Endothelial cell of hepatic sinusoid (primary cell): ENCODE results near the gene AKR1E2.

Experiments
- in situ Hi-C: cut with HindIII; loops from 2 replicates; pipeline ENCODE4 v1.10.0; 2017; ENCODE audit warnings: low sequenced_read_pairs

The AKR1E2 gene

DNA sequence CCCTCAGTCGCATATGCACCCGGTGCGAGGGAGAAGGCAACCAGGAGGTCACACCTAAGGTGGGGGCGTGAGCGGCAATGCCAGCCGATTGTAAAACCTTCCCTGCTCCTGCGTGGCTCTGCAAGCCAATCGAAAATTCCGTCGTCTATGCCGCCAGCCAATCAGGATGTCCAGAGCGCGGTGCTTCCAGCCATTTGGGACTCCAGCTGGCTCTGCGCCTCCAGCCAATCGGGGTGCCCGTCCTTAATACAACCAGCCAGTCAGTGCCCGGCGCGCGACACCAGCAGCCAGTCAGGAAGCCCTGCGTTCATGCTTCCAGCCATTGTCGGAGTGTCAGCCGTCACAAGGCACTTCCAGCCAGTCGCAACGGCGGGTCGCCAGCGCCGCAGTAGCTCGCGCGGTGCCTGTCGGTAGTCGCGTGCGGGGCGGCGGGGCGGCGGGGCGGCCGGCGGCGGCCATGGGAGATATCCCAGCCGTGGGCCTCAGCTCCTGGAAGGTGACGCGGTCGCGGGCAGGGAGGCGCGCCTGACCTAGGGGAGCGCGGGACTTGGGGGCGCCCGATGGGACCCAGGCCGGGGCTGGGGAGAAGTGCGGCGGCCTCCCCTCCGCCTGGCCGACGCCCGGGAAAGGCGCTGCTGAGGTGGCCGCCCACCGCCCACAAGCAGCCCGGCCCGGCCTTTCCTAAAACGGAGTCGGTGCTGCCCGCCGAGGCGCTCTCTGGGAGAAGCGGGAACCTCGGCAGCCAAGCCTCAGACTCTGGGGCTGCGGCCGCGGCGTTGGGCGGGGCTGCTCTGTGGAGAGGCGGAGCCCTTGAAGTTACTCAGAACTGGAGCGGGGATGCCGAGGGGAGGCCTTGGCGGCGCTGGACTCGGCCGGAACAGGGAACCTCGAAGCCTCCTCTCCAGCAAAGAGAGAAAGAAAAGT, at the start of gene AKR1E2:
TSS of gene AKR1E2 (plus strand) at position 340 of the 924 bp plus-strand sequence. CDS start at position 458, 118 bp downstream.
- in situ Hi-C loops, result no loop called here

DNA sequence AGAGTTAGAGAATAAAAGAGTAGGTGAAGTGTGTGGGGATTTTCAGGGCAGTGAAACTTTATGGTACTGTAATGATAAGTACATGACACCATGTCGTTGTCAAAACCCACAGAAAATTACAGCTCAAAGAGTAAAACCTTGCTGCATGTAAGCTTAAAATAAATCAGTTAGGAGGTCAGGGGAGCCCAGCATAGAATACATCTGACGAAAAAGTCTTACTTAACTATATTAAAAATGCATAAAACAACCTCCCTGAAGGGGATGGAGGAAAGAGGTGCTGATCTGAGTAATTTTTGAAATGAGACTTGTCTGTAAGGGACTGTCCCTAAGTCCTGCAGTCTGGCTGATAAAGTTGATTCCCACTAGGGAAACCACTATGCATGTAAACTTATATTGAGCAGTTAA, 49.8 kb upstream of the AKR1E2 start:
- in situ Hi-C loops, result no loop called here

DNA sequence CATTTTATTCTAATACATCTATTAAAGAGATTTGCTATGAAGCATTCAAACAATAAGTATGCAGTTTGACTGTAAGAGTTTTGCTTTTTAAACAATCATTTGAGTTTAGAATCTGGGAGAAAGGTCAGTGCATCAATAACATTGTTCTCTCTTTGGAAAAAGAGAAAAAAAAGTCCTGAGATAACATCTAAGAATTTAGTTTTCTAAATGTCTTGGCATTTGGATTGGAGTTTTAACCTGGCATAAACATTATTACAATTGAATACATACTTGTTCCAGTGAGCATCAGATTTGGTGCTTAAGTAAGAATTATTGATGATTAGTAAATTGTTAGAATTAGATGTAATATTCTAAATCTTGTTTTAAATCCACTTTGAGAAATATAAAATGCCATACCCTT, 47.2 kb upstream of the AKR1E2 start:
- in situ Hi-C loops, result no loop called here

DNA sequence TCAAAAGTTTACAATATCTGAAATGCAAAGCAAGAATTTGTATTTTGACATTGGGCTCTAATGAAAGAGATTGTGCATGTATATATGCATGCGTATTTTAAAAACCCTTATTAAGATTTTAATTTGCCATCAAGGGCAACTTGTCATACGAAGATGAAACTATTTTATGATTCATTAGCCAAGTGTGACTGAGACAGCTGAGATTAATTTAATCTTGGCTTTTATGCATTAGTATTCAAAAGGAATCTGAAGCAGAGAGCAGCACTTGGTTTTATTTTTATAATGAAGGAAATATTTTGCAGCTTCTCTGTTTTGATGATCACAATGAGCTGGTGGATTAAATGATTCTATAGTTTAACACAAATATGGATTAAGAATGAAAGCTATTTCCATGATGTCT, 45.9 kb upstream of the AKR1E2 start:
- in situ Hi-C loops, result no loop called here

DNA sequence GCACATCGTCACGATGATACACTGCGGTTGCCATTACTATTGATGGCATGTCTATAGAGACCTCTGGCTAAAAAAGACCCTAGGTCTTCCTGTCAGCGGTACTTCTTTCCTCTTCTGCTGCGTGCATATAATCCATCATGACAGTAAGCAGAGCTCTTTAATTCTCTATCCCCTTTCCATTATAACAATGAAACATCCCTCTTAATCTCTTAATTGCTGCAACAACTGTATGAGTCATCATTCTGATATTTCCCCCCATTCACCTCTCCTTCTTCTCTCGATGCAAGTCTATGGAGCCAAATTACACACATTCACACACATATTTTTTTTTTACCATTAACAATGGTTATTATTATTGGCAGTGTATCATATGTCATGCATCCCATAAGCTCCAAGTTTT, 45.2 kb upstream of the AKR1E2 start:
- in situ Hi-C loops, result no loop called here

DNA sequence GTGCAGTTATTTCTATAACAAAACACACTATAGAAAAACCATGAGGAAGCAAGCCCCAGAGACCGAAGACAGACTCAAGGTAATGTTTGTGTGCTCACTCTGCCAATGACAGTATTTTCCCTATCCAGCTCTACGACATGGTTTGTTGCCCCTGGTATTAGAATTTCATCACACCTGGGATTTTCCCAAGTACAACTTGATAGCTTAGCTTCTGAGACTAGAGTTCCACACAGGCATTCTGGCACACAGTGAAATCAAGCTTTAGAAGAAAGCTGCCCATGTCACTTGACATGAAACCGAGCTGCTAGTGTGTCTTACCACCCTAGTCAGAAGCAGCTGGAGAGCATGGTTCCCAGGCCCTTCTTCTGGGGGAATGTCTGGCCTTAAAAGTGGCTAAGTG, 44.1 kb upstream of the AKR1E2 start:
- in situ Hi-C loops, result no loop called here

DNA sequence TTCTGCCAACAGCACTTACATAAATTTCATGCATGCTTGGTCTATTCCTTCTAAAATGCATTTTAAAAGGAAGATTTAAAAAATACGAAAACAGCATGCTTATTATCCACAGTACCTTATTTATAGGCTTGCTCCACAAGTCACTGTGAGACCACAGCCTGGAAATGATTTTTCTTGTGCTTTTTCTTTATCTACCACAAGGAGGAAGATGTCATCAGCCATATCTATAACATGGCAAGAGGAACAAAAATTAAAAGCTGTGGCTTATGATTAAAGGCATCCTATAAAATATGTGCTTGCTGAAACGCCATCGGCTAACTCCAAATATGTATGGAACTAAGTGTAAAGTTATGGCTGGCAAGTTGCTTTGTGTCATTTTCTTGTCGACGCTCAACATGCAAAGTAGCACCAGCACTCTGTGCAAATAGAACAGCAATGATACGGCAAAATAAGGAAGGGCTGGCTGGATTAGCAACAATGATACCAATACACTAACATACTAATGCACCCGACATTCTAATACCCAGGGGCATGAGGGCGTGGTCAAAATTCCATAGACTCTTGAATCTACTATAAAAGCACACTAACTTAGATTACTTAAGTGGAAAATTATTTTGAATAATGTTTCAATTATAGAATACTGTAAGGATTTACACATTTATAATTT, 41.2 kb upstream of the AKR1E2 start:
- in situ Hi-C loops, result no loop called here

DNA sequence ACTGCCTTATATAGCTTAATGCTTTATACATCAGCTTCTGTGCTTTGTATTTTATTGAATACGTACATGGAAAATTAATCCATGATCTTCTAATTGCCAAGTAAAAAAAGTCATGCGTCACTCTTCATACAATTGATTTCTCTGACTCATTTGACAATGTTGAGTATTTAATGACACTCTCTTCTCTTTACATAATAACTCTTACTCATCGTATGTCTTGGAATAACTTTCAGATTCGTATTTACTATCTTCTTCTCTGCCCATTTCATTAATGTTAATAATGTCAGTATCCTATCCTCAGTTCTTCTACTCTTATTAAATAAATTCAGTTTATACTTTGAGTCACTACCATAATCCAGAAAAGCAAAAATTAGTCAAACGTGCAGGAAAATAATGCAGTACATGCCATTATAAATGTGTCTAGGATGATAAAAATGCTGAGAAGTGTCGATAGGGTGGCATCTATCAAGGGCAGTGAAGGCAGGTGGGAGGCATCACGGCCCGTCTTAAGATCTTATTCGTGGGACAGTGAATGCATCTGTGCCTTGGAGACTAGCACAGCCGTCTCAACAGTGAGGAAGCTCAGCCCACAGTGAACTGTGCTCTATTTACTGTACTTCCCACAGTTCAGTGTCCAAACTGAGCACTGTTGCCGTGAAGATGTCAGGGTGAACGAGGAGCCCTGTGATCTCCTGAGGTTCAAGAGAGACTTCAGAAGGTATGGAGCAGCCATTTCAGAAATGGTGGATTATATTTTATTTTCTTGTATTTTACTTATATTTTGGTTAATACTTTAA, 39.8 kb upstream of the AKR1E2 start:
- in situ Hi-C loops, result no loop called here

DNA sequence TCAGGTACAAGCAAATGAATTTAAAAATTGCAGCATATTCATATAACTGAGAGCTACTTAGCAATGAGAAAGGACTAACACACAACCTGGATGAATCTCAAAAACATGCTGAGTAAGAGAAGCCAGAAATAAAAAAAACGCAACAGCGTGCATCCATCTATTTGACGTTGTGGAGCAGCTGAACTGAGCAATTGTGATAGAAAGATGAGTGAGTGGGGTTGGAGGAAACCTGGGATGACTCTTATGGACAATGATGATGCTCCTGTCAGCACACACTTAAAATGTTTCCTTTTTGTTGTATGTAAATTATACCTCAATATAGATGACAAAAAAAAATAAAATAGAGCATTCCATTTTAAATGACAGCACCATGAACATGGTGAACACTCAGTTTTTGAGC, 36.0 kb upstream of the AKR1E2 start:
- in situ Hi-C loops, result no loop called here

DNA sequence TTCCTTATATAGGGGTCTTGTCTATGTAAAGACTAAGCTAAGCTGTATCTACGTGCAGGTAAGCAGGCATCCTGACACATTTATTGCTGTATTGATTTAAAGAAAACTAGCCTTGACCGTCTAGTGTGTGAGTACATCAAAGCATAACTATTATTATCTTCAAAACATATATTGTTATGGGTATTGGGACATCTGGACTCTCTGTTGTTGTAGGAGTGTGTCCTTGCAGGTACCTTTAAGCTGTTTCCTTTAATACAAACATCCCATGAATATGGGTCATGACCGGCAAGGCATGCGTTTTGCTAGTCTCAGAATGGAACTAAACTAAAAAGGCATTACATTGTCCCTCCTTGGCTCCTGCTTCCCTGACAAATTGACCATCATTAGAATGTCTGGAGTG, 35.1 kb upstream of the AKR1E2 start:
- in situ Hi-C loops, result no loop called here

DNA sequence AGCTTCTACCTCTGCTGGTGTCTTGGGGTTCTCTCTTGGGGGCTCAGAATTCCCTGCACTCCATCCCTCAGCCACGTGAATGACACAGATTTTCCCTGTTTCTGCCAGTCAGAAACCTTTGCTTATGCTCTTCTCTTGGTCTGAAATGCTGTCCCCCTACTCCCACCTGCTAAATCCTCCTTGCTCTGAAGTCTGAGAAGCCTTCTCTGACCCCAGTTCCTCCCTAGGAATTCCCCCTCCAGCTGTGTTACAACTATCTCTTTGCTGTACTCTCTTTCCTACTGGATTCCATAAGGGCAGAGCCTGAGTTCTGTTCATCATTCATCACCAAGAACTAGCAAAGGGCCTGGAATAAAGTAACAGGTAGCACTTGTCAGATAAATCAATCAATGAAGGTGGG, 33.6 kb upstream of the AKR1E2 start:
- in situ Hi-C loops, result no loop called here

DNA sequence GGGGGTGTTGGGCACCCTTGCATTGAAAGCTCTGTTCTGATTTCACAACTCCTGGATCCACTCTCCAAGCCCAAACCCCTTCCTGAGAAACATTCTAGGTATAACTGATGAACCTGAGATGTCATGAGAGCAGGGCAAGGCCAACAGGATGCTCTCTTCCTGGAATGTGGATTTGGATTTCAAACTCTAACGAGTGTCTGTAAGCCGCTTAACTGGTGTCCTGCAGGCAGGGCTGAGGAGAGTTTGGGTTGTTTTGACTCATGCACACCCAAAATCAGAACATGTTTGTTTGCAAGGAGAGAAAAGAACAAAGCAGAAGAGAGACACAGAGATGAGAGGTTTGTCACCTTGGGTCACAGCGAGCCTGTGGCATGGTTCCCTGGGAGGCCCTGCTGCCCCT, 24.6 kb upstream of the AKR1E2 start:
- in situ Hi-C loops, result no loop called here

DNA sequence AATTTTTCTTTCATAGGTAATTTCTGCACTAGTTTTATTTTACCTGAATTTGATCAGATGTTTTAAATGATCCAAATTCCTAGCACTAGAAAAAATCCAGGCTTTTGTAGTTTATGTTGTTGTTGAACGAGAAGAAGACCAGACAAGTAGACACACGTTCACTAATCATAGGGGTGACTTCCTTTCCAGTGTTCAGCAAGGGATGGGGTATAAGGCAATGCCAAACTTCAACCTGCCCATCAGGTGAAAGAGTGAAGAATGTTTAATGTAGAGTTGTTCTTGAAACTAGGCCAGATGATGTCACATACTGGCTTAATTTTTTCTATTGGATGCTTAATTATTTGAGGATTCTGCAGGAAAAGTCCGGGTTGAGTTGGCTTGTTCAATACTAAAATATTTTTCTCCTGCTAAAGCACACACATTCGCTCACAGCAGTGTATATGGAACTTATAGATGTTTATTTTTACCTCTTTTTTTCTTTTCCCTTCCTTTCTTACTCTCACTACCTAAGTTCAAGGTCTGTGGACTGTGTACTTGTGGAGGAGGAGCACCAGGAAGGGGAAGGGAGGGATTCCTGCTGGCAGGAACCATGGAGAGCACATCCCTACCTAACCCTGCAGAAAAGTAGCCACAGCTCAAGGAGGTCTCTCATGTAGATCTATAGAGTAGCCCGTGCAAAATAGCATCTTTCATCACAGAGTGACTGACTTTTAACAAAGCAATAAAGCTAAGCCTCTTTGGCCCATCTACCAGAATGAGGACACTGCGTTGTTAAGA, 23.1 kb upstream of the AKR1E2 start:
- in situ Hi-C loops, result no loop called here

DNA sequence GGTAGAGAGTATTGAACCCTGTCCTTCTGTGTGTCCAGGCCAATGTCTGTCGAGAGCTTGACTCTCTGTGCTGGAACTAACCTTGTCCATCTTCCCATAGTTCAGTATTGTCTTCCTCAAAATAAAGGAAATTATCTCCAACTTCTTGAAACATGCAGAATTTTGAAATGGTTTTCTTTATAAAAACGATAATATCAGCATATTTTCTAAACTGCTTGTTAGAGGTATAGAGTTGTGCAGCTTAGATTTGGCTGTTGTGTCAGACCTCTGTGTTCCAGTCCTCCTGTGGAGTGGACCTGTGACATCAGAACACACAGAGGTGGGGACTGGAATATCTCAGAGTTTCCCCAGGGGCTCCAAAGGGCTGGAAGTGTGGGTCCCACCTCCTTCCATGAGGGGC, 22.2 kb upstream of the AKR1E2 start:
- in situ Hi-C loops, result no loop called here

DNA sequence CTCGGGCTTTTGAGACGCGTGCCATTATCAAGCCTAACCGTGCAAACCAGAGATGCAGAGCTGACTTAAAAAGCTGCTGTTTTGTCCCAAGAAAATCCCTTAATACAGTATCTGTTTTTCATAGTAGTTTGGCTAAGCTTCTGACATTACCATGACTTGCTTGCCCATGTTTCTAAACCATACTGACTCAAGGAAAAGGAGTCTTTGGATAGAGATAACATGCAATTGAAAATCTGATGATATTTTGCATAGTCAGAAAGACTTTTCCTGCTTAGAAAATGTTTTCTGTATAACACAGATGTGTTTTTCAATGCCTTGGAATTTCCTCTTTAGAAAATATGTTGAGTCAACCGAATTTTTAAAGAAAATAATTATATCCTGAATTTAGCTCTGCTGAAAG, 21.5 kb upstream of the AKR1E2 start:
- in situ Hi-C loops, result no loop called here

DNA sequence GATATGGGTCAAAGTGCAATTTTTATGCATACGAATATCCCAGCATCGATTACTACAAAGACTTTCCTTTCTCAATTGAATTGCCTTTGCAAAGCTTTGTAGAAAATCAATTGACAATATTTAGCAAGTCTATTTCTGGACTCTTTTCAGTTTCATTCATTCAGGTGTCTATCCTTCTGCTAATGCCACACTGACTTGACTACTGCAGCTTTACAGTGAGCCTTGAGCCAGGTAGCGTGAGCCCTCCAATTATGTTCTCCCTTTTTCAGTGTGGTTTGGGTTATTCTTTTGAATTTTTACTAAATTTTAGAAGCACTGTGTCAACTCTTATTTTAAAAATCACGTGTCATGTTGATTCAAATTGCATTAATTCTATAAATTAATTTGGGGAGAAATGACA, 19.5 kb upstream of the AKR1E2 start:
- in situ Hi-C loops, result no loop called here

DNA sequence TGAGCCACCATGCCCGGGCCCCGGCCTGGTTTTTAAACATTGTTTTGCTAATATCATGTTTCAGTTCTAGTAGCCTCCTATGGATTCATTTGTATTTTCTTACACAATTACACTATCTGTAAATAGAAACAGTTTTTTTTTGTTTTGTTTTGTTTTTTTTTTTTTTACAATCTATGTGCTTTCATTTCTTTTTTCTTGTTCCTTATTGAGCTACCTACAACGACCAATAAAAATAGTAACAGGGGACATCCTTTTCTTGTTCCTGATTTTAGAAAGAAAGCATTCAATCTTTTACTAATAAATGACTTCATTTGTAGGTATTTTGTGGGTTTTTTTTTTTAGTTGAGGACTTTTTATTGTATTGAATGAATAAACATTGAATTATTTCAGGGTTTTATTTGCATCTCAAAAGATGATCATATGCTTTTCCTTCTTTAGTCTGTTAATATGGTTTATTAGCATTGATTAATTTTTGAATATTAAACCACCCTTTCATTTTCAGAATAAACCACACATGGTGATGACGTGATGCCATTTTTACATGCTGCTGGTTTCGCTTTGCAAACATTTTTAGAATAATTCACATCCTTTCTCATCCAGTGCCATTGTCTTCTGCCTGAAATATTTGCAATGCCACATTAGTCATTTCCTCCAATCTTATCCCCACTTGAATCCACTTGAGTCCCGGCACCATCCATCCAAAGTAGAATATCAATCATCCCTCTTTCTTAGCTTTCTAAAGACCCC, 18.1 kb upstream of the AKR1E2 start:
- in situ Hi-C loops, result no loop called here

DNA sequence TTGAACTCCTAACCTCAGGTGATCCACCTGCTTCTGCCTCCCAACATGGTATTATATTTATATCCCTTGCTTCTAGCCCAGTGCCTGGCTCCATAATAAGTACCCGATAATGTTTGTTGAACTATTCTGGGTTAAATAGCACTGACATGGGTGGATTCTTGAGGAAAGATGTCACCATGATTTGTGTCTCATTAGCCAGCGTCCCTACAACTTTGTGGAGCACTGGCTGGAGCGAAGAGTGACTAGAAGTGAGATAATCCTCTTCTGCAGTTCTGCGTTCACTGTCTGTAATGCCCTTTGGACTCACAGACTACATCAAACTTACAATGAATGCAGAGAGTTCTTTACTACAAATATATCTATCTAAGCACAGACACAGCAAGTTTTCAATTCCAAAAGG, 16.9 kb upstream of the AKR1E2 start:
- in situ Hi-C loops, result no loop called here

DNA sequence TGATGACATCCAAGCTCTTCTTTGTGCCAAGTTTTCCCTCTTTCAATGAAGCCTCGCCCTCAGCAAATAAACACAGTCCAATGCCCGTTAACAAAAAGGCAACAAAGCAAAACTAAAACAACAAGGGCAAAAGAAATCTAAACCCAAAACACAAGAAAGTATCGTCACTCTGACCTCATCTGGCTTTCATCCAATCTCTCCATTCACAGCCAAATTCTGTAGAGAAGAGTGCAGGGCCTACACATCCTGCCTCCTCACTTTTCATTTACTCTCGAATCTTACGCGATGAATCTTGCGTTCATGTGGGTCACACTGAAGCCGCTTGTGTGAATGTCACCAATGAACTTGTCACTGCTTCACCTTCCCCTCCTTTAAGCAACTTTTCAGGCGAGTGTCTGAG, 15.9 kb upstream of the AKR1E2 start:
- in situ Hi-C loops, result no loop called here

DNA sequence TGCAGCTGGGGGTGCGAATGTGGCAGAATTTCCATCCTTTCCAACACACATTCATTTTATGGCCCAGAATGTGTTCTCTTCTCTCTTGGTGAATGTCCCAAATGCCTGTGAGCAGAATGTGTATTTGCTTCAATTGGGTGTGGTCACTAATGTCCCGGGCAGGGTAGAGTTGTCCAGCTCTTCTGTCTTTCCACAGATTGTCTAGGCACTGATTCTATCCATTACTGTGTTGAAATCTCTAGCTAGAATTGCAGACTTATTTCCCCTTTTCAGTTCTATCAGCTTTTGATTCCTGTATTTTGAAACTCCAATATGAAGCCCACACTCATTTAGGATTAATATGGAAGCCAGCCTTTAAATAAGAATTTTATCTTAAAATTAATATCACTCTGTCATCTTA, 14.0 kb upstream of the AKR1E2 start:
- in situ Hi-C loops, result no loop called here
